HG02970 (cell line): ENCODE data around the gene POLN.
A peak's percentile ranks its signal among the peaks of the same experiment; 100 is the strongest.
"Not testable (repeated sequence)": the region's sequence is repeated elsewhere in the genome, so short reads cannot be mapped to it uniquely, and the experiment has no call there.

Source experiments
- ATAC-seq: cut with Tn5 transposase; IDR thresholded peaks from one replicate; pipeline ENCODE4 v1.9.1; 2021; ENCODE audit warnings: mild to moderate bottlenecking, moderate library complexity, moderate number of reproducible peaks; ENCODE audit not compliant: unreplicated experiment, low FRiP score

Gene POLN

DNA sequence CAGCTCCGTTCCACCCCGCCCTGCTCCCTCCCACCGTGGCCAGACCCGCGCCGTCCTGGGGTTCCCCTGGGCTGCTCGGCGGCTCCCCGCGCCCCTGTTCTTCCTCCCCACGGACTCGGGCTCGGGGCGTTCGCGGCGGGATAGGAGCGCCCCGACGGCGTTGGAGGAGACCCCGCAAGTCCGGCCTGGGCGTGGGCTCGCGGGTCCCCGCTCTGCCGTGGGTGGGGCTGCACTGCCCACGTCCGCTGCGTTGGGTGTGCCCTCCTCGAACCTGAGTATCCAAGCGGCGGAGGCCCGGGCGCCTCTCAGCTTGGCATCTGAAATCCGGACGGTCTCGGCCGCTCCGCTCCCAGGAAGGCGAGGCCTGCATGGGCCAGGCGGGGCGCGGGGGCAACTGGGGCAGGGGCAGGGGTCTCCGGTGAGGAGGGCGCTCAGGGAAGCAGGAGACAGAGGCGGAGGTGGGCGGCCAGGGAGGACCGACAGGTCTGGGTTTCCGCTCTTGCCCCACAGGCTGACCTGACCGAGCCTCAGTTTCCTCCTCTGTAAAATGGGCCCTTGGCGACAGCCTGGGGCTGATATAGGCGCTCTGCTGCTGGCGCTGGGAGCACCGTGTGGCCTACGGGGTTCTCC is 194.8 kb downstream of the POLN start:
- ATAC-seq, result no peak

DNA sequence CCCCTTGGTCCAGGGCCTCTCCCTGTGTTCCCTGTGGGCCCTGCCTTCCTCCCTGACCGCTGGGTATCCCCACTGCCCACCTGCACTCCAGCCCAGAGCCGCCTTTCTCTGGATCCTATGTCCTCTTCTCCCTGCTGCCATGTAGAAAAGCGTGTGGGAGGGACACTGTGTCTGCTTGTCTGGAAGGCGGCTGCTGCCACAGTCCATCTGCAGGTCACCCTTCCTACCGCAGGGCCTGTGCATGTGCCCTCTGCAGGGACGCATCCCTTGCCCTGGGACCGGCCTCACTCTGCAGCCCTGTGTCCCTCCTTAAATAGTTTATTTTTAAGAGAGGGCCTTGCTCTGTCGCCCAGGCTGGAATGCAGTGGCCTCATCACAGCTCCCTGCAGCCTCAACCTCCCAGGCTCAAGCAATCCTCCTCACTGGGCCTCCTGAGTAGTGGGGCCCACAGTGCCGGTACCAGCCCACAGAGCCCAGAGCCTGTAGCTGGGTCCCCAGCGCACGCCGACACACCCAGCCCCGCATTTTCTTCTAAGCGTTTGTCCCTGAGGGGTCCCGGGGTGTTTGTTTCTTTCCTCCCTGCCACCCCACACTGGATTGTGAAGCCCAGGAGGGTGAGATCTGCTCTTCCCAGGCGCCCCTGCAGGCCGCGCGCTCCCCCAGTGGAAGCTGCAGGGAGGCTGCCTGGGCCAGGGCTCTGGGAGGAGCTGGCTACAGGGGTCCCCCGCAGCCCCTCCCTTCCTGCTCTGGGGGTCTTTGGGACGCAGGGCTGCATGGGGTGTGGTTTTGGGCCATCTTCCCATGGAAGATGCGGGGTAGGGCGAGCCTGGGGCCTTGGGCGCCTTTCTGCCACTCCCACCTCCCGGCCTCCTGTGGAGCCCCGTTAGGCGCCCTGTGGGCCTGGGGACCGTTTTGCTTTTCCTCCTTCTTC is 195.6 kb downstream of the POLN start:
- no peak for ATAC-seq

DNA sequence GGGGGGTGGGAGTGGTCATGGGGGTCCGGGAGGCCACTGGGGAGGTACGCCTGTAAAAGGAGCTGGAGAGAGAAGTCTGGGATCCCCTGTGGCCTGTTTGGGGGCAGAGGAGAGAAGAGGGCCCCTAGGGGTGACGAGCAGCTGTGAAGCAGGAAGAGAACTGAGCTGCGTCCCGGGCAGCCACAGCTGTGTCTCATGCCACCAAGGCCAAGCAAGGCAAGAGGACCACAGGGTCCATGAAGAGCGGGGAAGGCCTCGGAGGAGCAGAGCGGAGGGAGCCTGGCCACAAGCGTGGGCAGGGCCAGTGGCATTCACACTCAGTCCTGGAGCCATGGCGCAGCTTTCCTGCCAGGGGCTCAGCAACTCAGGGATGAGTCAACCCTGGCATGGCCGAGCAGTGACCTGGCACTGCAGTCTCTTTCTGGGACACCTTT is 196.4 kb downstream of the POLN start:
- no peak for ATAC-seq

- no peak for ATAC-seq
These were observed 197.1 kb downstream of the POLN start for GRCh38 chr4:2044542-2045517.

DNA sequence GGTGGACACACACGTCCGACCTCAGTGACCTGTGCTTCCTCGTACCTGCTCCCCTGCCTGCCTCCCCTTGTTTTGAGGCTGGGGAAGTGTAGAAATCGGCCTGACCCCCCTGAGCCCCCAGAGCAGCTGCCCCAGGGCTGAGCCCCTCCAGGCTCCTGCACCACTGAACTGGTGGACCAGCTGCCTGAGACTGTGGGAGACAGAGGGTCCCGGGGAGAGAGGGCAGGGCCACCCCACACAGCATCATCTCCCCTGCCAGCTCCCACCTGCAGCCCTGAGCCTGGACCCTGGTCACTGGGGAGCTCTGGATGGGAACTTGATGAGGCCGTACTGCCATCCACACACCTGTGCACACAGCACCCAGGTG is 197.8 kb downstream of the POLN start:
- no peak for ATAC-seq

- no peak for ATAC-seq
These were observed 198.4 kb downstream of the POLN start for GRCh38 chr4:2043396-2044118.

- no peak for ATAC-seq
These were observed 198.9 kb downstream of the POLN start for GRCh38 chr4:2042947-2043395.

DNA sequence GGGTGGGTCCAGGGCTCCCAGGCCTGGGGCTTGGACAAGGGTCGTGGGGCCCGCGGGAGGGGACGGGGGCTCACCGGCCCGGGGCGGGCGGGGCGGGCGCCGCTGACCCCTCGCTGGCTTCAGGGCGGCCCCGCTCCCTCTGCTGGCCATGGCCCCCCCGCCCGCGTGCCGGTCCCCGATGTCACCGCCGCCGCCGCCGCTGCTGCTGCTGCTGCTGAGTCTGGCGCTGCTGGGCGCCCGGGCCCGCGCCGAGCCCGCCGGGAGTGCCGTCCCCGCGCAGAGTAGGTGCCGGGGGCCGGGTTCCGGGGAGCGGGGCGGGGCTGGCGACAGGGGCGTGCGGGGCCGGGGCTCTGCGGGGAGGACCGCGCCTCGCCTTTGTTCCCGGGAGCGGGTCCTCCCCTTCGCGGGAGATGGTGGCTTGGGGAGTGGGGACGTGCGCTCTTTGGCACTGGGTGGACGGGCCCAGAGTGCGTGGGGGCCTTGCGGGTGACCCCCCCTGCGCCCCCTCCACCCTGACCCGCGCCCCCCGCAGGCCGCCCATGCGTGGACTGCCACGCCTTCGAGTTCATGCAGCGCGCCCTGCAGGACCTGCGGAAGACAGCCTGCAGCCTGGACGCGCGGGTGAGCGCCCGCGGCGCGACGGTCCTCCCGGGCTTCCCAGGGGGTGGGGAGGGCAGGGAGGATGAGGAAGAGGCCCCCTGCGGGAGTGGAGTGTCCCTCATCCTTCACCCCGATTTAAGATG is 199.5 kb downstream of the POLN start:
- peak; percentile 24 for ATAC-seq

DNA sequence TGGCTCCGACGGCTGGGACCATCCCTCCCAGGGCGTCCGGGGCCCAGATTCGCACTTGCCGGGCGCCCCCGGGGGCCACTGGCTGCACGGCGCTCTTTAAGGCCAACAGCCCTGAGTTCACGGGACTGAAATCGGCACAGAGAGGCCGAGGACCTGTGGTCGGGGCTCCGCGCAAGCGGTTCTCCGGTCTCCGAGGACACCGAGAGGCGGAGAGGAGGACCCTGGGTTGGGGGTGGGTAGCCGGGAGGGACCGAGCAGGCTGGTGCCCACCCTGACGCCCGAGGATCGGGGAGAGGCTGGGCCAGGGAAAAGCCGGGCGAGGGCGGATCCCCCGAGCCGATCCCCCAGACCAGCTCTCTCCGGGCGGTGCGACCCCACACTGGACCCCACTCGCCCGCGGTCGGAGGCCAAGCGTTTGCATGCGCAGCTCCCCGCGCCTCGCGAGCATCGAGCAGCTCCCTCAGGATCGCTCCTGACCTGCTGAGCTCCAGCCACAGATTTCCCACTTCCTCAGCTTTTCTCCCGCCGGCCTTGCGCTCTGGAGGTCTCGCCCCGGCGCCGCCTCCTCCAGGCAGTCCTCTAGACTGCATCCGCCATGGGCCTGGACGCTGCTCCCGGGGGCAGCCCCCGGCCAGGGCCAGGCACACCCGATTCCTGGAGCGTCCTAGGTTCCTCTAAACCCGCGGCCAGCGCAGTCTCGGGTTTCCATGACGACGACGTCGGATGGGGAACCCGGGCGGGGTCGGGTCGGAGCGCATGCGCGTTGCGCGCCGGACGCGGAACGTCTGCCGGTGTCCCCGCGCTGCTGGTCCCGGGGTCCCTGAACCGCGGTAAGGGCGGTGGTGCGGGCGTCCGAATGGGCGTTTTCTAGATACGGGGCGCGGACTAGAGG is 200.4 kb downstream of the POLN start:
- ATAC-seq, result peak; percentile 60

- no peak for ATAC-seq
These were observed 201.3 kb downstream of the POLN start for GRCh38 chr4:2040391-2041238.

- no peak for ATAC-seq
These were observed 205.1 kb downstream of the POLN start for GRCh38 chr4:2036866-2037265.

DNA sequence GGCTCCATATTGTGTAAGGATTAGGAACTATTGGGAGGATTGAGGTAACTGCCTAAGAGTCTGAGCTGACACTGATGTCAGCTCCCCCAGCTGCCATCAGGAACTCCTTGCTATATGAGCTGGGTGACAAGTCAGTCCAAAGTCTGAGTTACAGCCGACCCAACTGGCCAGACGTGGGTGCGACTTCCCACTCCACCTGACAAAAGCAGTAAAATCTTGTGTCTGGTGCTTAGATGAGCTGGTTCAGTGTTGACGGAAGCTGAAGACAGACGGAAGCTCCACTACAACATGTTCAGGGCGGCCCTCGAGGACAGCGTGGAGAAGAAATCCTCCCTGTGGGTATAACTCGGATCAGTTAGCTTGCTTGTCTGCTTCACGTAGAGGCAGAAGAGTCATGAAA is 205.6 kb downstream of the POLN start:
- no peak for ATAC-seq

GRCh38 chr4:2031161-2031560 is 210.8 kb downstream of the POLN start:
- ATAC-seq, result not testable (repeated sequence)

DNA sequence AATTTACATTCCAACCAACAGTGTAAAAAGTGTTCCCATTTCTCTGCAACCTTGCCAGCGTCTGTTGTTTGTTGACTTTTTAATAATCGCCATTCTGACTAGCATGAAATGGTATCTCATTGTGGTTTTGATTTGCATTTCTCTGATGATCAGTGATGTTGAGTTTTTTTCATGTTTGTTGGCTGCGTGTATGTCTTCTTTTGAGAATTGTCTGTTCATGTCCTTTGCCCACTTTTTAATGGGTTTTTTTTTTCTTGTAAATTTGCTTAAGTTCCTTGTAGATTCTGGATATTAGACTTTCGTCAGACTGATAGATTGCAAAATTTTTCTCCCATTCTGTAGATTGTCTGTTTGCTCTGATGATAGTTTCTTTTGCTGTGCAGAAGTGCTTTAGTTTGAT is 214.8 kb downstream of the POLN start:
- not testable (repeated sequence) for ATAC-seq

DNA sequence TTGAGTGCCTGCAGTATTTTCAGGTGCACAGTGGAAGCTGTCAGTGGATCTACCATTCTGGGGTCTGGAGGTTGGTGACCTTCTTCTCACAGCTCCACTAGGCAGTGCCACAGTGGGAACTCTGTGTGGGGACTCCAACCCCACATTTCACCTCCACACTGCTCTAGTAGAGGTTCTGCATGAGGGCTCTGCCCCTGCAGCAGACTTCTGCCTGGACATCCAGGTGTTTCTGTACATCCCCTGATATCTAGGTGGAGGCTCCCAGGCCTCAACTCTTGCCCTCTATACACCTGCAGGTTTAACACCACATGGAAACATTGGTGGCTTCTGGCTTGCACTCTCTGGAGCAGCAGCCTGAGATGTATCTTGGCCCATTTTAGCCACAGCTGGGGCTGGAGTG is 216.1 kb downstream of the POLN start:
- no peak for ATAC-seq

- ATAC-seq, result no peak
These were observed 217.2 kb downstream of the POLN start for GRCh38 chr4:2024683-2025082.
